ENCODE measurements around the gene AKR1C3. TPM values are rescaled to one million over a fixed set of nuclear protein-coding genes. Genes with fewer than 3 reads are reported as not detected.

Gene AKR1C3
- total RNA-seq, 1 experiment from 2014 or later: 0.62 TPM

DNA sequence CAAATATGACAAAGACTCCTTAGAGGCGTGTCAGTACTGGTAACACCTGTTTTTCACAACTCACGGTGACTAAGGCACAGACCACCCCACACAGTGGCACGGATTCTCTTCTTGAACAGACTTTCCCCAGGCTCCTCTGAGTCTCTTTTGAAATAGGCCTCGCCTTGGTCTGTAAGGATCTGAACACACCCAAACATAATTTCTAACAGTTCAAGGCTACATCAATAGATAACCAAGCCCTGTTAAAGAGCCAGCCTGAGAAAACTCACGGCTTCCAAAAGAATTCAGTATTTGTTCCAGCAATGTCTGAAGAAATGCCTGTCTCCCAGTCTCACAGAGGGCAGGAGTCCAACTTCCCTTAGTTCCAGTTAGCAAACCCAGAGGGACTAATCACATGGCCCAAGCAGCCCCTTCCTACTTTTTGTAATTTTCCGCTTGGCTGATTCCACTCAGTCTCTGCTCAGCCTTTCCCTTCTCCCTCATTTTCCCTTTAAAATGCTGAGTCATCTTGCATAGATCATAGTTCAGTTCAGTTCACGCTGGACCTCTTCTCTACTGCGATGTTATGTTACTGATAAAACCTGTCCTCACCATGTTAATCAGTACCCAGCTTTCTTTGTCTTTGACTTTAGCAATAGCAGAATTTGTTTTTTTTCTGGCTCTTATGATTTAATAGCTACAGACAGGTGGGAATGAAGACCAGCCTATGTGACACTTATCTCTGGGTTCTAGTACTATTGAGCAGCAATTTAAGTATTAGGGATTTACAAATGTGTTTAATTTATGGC lies 22.6 kb upstream of the AKR1C3 start:
- ATAC-seq (no peak), DNase-seq (ENCODE audit: low read depth, low spot score) (no peak)
- no peak for TF ChIP-seq TCF7L2 (IDR thresholded peaks at IDR 0.05; ENCODE audit: low read depth, low read length)
- TF ChIP-seq, protein P1, sequence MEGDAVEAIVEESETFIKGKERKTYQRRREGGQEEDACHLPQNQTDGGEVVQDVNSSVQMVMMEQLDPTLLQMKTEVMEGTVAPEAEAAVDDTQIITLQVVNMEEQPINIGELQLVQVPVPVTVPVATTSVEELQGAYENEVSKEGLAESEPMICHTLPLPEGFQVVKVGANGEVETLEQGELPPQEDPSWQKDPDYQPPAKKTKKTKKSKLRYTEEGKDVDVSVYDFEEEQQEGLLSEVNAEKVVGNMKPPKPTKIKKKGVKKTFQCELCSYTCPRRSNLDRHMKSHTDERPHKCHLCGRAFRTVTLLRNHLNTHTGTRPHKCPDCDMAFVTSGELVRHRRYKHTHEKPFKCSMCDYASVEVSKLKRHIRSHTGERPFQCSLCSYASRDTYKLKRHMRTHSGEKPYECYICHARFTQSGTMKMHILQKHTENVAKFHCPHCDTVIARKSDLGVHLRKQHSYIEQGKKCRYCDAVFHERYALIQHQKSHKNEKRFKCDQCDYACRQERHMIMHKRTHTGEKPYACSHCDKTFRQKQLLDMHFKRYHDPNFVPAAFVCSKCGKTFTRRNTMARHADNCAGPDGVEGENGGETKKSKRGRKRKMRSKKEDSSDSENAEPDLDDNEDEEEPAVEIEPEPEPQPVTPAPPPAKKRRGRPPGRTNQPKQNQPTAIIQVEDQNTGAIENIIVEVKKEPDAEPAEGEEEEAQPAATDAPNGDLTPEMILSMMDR (IDR thresholded peaks at IDR 0.05): no peak
- TF ChIP-seq SIN3A (IDR thresholded peaks at IDR 0.05; ENCODE audit: borderline replicate concordance, insufficient read depth, low read depth, low read length): no peak
- TF ChIP-seq POLR2AphosphoS5 (IDR thresholded peaks at IDR 0.05; ENCODE audit: low read depth, low read length): no peak
- TF ChIP-seq, protein P2, sequence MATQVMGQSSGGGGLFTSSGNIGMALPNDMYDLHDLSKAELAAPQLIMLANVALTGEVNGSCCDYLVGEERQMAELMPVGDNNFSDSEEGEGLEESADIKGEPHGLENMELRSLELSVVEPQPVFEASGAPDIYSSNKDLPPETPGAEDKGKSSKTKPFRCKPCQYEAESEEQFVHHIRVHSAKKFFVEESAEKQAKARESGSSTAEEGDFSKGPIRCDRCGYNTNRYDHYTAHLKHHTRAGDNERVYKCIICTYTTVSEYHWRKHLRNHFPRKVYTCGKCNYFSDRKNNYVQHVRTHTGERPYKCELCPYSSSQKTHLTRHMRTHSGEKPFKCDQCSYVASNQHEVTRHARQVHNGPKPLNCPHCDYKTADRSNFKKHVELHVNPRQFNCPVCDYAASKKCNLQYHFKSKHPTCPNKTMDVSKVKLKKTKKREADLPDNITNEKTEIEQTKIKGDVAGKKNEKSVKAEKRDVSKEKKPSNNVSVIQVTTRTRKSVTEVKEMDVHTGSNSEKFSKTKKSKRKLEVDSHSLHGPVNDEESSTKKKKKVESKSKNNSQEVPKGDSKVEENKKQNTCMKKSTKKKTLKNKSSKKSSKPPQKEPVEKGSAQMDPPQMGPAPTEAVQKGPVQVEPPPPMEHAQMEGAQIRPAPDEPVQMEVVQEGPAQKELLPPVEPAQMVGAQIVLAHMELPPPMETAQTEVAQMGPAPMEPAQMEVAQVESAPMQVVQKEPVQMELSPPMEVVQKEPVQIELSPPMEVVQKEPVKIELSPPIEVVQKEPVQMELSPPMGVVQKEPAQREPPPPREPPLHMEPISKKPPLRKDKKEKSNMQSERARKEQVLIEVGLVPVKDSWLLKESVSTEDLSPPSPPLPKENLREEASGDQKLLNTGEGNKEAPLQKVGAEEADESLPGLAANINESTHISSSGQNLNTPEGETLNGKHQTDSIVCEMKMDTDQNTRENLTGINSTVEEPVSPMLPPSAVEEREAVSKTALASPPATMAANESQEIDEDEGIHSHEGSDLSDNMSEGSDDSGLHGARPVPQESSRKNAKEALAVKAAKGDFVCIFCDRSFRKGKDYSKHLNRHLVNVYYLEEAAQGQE (IDR thresholded peaks at IDR 0.05; ENCODE audit: insufficient read depth in 1 of 2, low read depth in 2 of 2, low read length in 1 of 2): no peak
- Histone ChIP-seq H3K9me3 (ENCODE audit: control insufficient read depth, insufficient read depth, low read depth, low read length) (no peaks in the 10 kb centered on the region), H3K27me3 (ENCODE audit: control insufficient read depth, insufficient read depth, low read length) (no peaks in the 10 kb centered on the region), H3K36me3 (ENCODE audit: control insufficient read depth, insufficient read depth, low read length) (no peaks in the 10 kb centered on the region), H3K4me3 (ENCODE audit: low read depth in 2 of 2, low read length in 2 of 2) (no peak overlapping the region), H3K27ac (ENCODE audit: low read length) (no peak overlapping the region), H3K4me1 (ENCODE audit: control insufficient read depth, insufficient read depth, low read length) (no peaks in the 10 kb centered on the region)
- in situ Hi-C loops (cut with HindIII; ENCODE audit: low pct_unique_long_range_greater_than_20kb, low sequenced_read_pairs) (no loop called here), intact Hi-C loops (cut with micrococcal nuclease; ENCODE audit: unreplicated experiment) (no loop called here)
- POLR2A ChIA-PET: no interaction called here
- CTCF ChIA-PET: no interaction called here
- no TSS peak for BruUV-seq (replicated peaks)

DNA sequence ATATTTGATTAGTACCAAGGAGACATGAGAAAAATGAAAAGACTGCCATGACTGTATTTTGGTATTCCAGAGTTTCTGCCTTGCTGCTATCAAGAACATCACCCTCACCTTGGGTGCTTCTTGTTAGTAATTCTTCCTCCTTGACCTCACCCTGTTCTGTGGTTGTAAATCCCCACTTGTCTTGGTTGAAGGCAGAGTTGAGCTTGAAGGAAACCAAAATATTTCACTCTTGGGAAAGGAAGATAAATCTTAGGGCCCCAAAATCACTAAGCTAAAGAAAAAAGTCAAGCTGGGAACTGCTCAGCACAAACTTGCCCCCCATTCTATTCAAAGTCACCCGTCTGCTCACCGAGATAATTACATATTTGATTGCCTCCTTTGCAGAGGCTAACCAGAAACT lies 20.6 kb upstream of the AKR1C3 start:
- DNase-seq (ENCODE audit: low read depth, low spot score) (no peak), ATAC-seq (no peak)
- BruUV-seq (replicated peaks): no TSS peak
- Histone ChIP-seq H3K27me3 (ENCODE audit: control insufficient read depth, insufficient read depth, low read length) (no peaks in the 10 kb centered on the region), H3K9me3 (ENCODE audit: control insufficient read depth, insufficient read depth, low read depth, low read length) (no peaks in the 10 kb centered on the region), H3K36me3 (ENCODE audit: control insufficient read depth, insufficient read depth, low read length) (no peaks in the 10 kb centered on the region), H3K4me1 (ENCODE audit: control insufficient read depth, insufficient read depth, low read length) (no peaks in the 10 kb centered on the region), H3K4me3 (ENCODE audit: low read depth in 2 of 2, low read length in 2 of 2) (no peak overlapping the region), H3K27ac (ENCODE audit: low read length) (no peak overlapping the region)
- intact Hi-C loops (cut with micrococcal nuclease; ENCODE audit: unreplicated experiment): no loop called here
- in situ Hi-C loops (cut with HindIII; ENCODE audit: low pct_unique_long_range_greater_than_20kb, low sequenced_read_pairs): no loop called here
- POLR2A ChIA-PET: no interaction called here
- CTCF ChIA-PET: no interaction called here
- TF ChIP-seq, protein P1 (IDR thresholded peaks at IDR 0.05): no peak
- TF ChIP-seq POLR2AphosphoS5 (IDR thresholded peaks at IDR 0.05; ENCODE audit: low read depth, low read length): no peak
- TF ChIP-seq, protein P2 (IDR thresholded peaks at IDR 0.05; ENCODE audit: insufficient read depth in 1 of 2, low read depth in 2 of 2, low read length in 1 of 2): no peak
- no peak for TF ChIP-seq SIN3A (IDR thresholded peaks at IDR 0.05; ENCODE audit: borderline replicate concordance, insufficient read depth, low read depth, low read length)
- TF ChIP-seq TCF7L2 (IDR thresholded peaks at IDR 0.05; ENCODE audit: low read depth, low read length): no peak

All from Panc1 (cell line).